Measurements from ENCODE around the gene TEX51.
A peak's percentile ranks its signal among the peaks of the same experiment; 100 is the strongest.

DNA sequence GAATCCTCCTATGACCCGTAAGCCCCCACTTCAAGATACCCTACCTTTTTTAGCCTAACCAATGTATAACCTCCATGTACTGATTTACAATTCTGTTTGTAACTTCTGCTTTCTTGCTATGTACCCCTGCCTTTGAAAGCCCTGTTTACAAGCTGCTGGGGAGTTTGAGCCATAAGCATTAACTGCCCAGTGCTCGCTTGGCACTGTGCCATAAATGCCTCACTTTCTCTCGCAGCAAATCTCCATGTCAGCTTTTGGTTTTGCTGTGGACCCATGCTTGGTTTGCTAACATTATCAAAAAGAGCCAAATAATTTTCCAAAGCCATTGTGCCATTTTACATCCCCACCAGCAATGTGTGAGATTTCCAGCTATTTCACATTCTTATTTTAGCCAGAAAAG, 51.8 kb downstream of the TEX51 start:
- TF ChIP-seq, protein P1, sequence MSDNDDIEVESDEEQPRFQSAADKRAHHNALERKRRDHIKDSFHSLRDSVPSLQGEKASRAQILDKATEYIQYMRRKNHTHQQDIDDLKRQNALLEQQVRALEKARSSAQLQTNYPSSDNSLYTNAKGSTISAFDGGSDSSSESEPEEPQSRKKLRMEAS (IDR thresholded peaks at IDR 0.05) = no peak
- TF ChIP-seq, protein P2, sequence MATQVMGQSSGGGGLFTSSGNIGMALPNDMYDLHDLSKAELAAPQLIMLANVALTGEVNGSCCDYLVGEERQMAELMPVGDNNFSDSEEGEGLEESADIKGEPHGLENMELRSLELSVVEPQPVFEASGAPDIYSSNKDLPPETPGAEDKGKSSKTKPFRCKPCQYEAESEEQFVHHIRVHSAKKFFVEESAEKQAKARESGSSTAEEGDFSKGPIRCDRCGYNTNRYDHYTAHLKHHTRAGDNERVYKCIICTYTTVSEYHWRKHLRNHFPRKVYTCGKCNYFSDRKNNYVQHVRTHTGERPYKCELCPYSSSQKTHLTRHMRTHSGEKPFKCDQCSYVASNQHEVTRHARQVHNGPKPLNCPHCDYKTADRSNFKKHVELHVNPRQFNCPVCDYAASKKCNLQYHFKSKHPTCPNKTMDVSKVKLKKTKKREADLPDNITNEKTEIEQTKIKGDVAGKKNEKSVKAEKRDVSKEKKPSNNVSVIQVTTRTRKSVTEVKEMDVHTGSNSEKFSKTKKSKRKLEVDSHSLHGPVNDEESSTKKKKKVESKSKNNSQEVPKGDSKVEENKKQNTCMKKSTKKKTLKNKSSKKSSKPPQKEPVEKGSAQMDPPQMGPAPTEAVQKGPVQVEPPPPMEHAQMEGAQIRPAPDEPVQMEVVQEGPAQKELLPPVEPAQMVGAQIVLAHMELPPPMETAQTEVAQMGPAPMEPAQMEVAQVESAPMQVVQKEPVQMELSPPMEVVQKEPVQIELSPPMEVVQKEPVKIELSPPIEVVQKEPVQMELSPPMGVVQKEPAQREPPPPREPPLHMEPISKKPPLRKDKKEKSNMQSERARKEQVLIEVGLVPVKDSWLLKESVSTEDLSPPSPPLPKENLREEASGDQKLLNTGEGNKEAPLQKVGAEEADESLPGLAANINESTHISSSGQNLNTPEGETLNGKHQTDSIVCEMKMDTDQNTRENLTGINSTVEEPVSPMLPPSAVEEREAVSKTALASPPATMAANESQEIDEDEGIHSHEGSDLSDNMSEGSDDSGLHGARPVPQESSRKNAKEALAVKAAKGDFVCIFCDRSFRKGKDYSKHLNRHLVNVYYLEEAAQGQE (IDR thresholded peaks at IDR 0.05; ENCODE audit: low read depth) = no peak
- TF ChIP-seq RAD21 (IDR thresholded peaks at IDR 0.05; ENCODE audit: low read depth) (no peak), FOXM1 (IDR thresholded peaks at IDR 0.05; ENCODE audit: borderline replicate concordance, low read depth) (no peak), EP300 (IDR thresholded peaks at IDR 0.05; ENCODE audit: borderline replicate concordance) (no peak), TAF1 (IDR thresholded peaks at IDR 0.05; ENCODE audit: low read depth) (no peak), EGR1 (IDR thresholded peaks at IDR 0.05) (no peak), NFIC (IDR thresholded peaks at IDR 0.05) (peak; percentile 15; the same call in 1 of the 2 replicates), ZBTB7A (IDR thresholded peaks at IDR 0.05; ENCODE audit: low read depth) (no peak)
